Measurements from ENCODE around the gene C10orf95. TPM values are rescaled to one million over a fixed set of nuclear protein-coding genes. Genes with fewer than 3 reads are reported as not detected.

C10orf95 gene
- total and polyA plus RNA-seq, 10 of the 15 experiments (the other 5 are each of a cell fraction or from before 2014, with no cell fraction given) = 0.06 to 1.1 (median 0.31) TPM

- ATAC-seq (no peak), DNase-seq (ENCODE audit: low read depth, low spot score) (no peak), FAIRE-seq (no peak)
- no peaks in the 10 kb centered on the region for H3K9me3 ChIP-seq (replicated peaks; ENCODE audit: control insufficient read depth, insufficient read depth, low read length)
- in situ Hi-C loops (cut with MboI) = no loop called here
- intact Hi-C loops (cut with micrococcal nuclease; ENCODE audit: unreplicated experiment) = no loop called here
- ChIA-PET POLR2A (interaction anchor here (1.0 to 6.1 kb wide), 3 partner anchors 8 to 59 kb away, joined by 4 to 69 read pairs (median 44); partner anchors contain the start of gene NFKB2), CTCF (interaction anchor here (0.7 to 4.0 kb wide), 4 partner anchors 32 to 223 kb away, joined by 3 to 21 read pairs (median 4); partner anchors contain the start of gene FBXL15), RAD21 (ENCODE audit: unreplicated experiment) (interaction anchor here (0.6 kb wide), 1 partner anchor 59 kb away, joined by 7 read pairs; no protein-coding TSS in a partner anchor), SMC1A (ENCODE audit: uncharacterized antibody, unreplicated experiment) (interaction anchor here (0.6 to 1.0 kb wide), 3 partner anchors 17 to 630 kb away, joined by 3 read pairs; no protein-coding TSS in a partner anchor)
- peaks cover 21% of the 10 kb centered on the region for H3K79me2 ChIP-seq (ENCODE audit: control insufficient read depth, insufficient read depth, low read length)
- no peak overlapping the region for H3K9ac ChIP-seq (ENCODE audit: control insufficient read depth, insufficient read depth, low read length)
- 83% methylated on average over 4 of the region's 5 CpGs for WGBS (ENCODE audit: insufficient coverage, insufficient replicate concordance, low lambda C conversion rate, missing lambda C conversion rate)
- H3K4me3 ChIP-seq = no peak overlapping the region
- no peaks in the 10 kb centered on the region for H3K27me3 ChIP-seq (replicated peaks in 1 of 2; ENCODE audit: control insufficient read depth in 2 of 2, insufficient read depth in 2 of 2, low read length in 1 of 2)
- no TSS peak for BruUV-seq (replicated peaks)
- TF ChIP-seq FOXK2 (IDR thresholded peaks at IDR 0.05) = no peak
- TF ChIP-seq RB1 (IDR thresholded peaks at IDR 0.05; ENCODE audit: borderline replicate concordance) = no peak
- TF ChIP-seq SP1 (IDR thresholded peaks at IDR 0.05; ENCODE audit: low read depth, low read length) = no peak
- no peak for TF ChIP-seq BCL3 (IDR thresholded peaks at IDR 0.05; ENCODE audit: borderline replicate concordance, insufficient read depth, low read depth, low read length, poor library complexity, severe bottlenecking)
- TF ChIP-seq HDGF (IDR thresholded peaks at IDR 0.05) = no peak
- TF ChIP-seq HDAC2 (IDR thresholded peaks at IDR 0.05) = no peak
- TF ChIP-seq GATAD2B (conservative IDR thresholded peaks at IDR 0.05; ENCODE audit: low read depth) = no peak
- no peak for TF ChIP-seq SKIL (IDR thresholded peaks at IDR 0.05; ENCODE audit: low read depth, poor library complexity, severe bottlenecking)
- no peak for TF ChIP-seq TBL1XR1 (IDR thresholded peaks at IDR 0.05; ENCODE audit: low read depth, low read length)
- no peak for TF ChIP-seq MTA2 (IDR thresholded peaks at IDR 0.05; ENCODE audit: low read depth)
- no peak for TF ChIP-seq NR2F1 (conservative IDR thresholded peaks at IDR 0.05)
- no peak for TF ChIP-seq REST (IDR thresholded peaks at IDR 0.05; ENCODE audit: low read depth, low read length)
- no peak for TF ChIP-seq PAX5 (IDR thresholded peaks at IDR 0.05; ENCODE audit: borderline replicate concordance, low read depth, low read length)
- no peak for TF ChIP-seq SIN3A (IDR thresholded peaks at IDR 0.05; ENCODE audit: low read depth, low read length)
- TF ChIP-seq EP300 (IDR thresholded peaks at IDR 0.05; ENCODE audit: borderline replicate concordance in 1 of 2, control insufficient read depth in 1 of 2, low read depth in 2 of 2, low read length in 2 of 2) = no peak
- H3K36me3 ChIP-seq (ENCODE audit: control insufficient read depth in 2 of 2, insufficient read depth in 2 of 2, low read length in 1 of 2) = no peaks in the 10 kb centered on the region; a peak in 1 of 4 replicates
- H3K27ac ChIP-seq (ENCODE audit: control insufficient read depth, insufficient read depth) = no peak overlapping the region
- no peak overlapping the region for H2AFZ ChIP-seq (ENCODE audit: control insufficient read depth, low read depth, low read length)
- no peaks in the 10 kb centered on the region for H4K20me1 ChIP-seq (ENCODE audit: control insufficient read depth, insufficient read depth)
- H3K4me1 ChIP-seq (ENCODE audit: control insufficient read depth, insufficient read depth, low read length) = peaks cover 18% of the 10 kb centered on the region
- H3K4me2 ChIP-seq (ENCODE audit: control insufficient read depth, insufficient read depth) = no peak overlapping the region
Measured at GRCh38 chr10:102453502-102453901, 2.2 kb upstream of the C10orf95 start.
